ENCODE data around the gene CSKMT.
A peak's percentile ranks its signal among the peaks of the same experiment; 100 is the strongest.
"Not testable (repeated sequence)": the region's sequence is repeated elsewhere in the genome, so short reads cannot be mapped to it uniquely, and the experiment has no call there.

Gene CSKMT, protein sequence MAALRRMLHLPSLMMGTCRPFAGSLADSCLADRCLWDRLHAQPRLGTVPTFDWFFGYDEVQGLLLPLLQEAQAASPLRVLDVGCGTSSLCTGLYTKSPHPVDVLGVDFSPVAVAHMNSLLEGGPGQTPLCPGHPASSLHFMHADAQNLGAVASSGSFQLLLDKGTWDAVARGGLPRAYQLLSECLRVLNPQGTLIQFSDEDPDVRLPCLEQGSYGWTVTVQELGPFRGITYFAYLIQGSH

DNA sequence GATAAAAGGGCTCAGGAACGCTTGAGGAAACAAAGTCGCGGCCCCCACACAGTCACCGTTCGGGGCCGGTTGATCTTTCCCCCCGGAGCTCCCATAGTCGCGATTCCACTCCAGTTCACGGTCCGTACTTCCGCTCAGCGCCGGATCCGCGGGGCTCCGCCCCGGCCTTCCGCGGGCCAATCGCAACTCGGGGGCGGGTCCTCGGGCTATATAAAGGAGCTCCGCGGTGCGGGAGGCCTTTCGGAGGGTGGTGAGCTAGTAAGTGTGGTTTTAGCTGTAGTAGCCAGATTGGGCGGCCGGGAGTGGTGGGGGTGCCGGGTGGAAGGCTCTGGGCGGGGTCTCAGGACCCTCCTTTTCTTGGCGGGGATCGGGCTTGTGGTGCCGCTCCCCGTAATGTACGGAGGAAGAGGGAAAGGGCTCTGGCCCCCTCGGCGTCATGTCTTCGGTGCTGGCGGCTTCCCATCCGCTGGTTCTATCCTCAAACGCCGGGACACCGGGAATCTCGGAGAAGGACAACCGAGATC, at the start of gene CSKMT, which contains the start of gene C11orf98:
TSS of gene CSKMT (plus strand) at position 238 of the 524 bp plus-strand sequence. CDS start 568 bp downstream, outside the sequence.
TSS of gene C11orf98 (minus strand) at position 136 of the 524 bp plus-strand sequence. CDS start at position 95, 41 bp downstream.
- DNase-seq (ENCODE audit: low spot score in 2 of 2) = peak; percentile 96 to 97
- ATAC-seq (ENCODE audit: low read depth) = peak; percentile 94
- Mint-ChIP-seq H3K9me3 (no peaks in the 10 kb centered on the region), H3K27me3 (no peaks in the 10 kb centered on the region), H3K4me3 (peak within 1 kb of the TSS; percentile 91), H3K4me1 (peaks cover 18% of the 10 kb centered on the region), H3K36me3 (peaks cover 2% of the 10 kb centered on the region), H3K27ac (peak within 1 kb of the TSS; percentile 90)

- no peak for DNase-seq (ENCODE audit: low spot score in 2 of 2)
- no peak for ATAC-seq (ENCODE audit: low read depth)
- peaks cover 9% of the 10 kb centered on the region for H3K4me1 Mint-ChIP-seq
- no peaks in the 10 kb centered on the region for H3K9me3 Mint-ChIP-seq
- no peak overlapping the region for H3K4me3 Mint-ChIP-seq
- peaks cover 3% of the 10 kb centered on the region for H3K36me3 Mint-ChIP-seq
- no peaks in the 10 kb centered on the region for H3K27me3 Mint-ChIP-seq
- H3K27ac Mint-ChIP-seq = no peak overlapping the region
Observed at GRCh38 chr11:62615521-62615920, 49.6 kb upstream of the CSKMT start.

DNA sequence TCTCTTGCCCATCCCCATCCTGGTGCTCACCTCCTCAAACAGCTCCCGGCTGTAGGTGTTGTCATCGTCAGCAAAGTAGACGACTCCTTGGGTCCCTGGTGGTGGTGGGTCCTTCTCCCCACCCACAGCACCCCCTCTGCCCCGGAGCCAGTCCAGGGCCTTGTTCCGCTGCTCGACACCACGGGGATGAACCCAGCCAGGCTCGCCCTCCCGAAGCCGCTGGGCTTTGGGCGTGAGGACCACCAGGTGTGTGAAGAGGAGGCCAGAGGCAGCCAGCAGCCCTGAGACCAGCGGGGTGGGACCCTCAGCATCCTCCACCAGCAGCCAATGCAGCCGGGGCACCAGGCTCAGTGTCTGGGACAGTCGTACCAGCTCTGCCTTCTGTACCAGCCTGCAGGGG, 48.2 kb upstream of the CSKMT start:
- H3K4me1 Mint-ChIP-seq; DNase-seq (ENCODE audit: low spot score in 2 of 2); H3K36me3 Mint-ChIP-seq; H3K27me3 Mint-ChIP-seq; ATAC-seq (ENCODE audit: low read depth); H3K27ac Mint-ChIP-seq; H3K4me3 Mint-ChIP-seq; H3K9me3 Mint-ChIP-seq: not testable (repeated sequence)

GRCh38 chr11:62621027-62621566, 44.0 kb upstream of the CSKMT start:
- H3K4me1 Mint-ChIP-seq = peaks cover 10% of the 10 kb centered on the region
- H3K9me3 Mint-ChIP-seq = no peaks in the 10 kb centered on the region
- H3K27me3 Mint-ChIP-seq = no peaks in the 10 kb centered on the region
- peak overlapping the region; percentile 86 for H3K4me3 Mint-ChIP-seq
- no peak for DNase-seq (ENCODE audit: low spot score in 2 of 2)
- peaks cover 10% of the 10 kb centered on the region for H3K36me3 Mint-ChIP-seq
- ATAC-seq (ENCODE audit: low read depth) = no peak
- peak overlapping the region; percentile 93 for H3K27ac Mint-ChIP-seq

- ATAC-seq (ENCODE audit: low read depth) (peak; percentile 85), DNase-seq (ENCODE audit: low spot score in 2 of 2) (peak; percentile 93 to 97)
- peaks cover 10% of the 10 kb centered on the region for H3K4me1 Mint-ChIP-seq
- no peaks in the 10 kb centered on the region for H3K27me3 Mint-ChIP-seq
- peak within 1 kb of the TSS; percentile 86 for H3K4me3 Mint-ChIP-seq
- peak within 1 kb of the TSS; percentile 93 for H3K27ac Mint-ChIP-seq
- peaks cover 13% of the 10 kb centered on the region for H3K36me3 Mint-ChIP-seq
- no peaks in the 10 kb centered on the region for H3K9me3 Mint-ChIP-seq
Observed at GRCh38 chr11:62621567-62622470, 43.3 kb upstream of the CSKMT start, which contains the start of gene B3GAT3. B3GAT3 (minus strand) TSS chr11:62621986; CDS start chr11:62621947, 39 bp downstream.

DNA sequence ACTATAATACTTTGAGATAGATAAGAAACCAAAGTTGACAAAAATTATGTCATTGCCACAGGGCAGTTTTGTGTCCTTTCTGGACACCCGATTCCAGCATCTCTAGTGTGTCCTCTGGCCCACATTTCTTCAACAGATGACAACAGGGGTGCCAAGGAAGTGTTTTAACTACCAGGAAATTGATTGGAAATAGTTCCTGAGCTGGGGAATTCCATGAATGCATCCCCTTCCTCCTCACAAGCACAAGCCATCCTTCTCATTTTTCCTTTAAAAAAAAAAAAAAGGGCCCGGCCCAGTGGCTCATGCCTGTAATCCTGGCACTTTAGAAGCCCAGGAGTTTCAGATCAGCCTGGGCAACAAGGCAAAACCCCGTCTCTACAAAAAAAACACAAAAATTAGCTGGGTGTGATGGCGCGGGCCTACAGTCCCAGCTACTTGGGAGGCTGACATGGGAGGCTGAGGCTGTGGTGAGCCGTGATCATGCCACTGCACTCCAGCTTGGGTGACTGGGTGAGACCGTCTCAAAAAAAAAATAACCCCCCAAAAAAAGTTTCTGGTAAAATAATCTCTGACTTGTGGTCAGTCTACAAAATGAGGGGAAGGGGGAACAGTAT, 42.5 kb upstream of the CSKMT start:
- H3K36me3 Mint-ChIP-seq = peaks cover 17% of the 10 kb centered on the region
- no peak for DNase-seq (ENCODE audit: low spot score in 2 of 2)
- H3K4me3 Mint-ChIP-seq = peak overlapping the region; percentile 84
- no peaks in the 10 kb centered on the region for H3K27me3 Mint-ChIP-seq
- no peaks in the 10 kb centered on the region for H3K9me3 Mint-ChIP-seq
- H3K27ac Mint-ChIP-seq = peak overlapping the region; percentile 93
- peaks cover 10% of the 10 kb centered on the region for H3K4me1 Mint-ChIP-seq
- ATAC-seq (ENCODE audit: low read depth) = no peak

DNA sequence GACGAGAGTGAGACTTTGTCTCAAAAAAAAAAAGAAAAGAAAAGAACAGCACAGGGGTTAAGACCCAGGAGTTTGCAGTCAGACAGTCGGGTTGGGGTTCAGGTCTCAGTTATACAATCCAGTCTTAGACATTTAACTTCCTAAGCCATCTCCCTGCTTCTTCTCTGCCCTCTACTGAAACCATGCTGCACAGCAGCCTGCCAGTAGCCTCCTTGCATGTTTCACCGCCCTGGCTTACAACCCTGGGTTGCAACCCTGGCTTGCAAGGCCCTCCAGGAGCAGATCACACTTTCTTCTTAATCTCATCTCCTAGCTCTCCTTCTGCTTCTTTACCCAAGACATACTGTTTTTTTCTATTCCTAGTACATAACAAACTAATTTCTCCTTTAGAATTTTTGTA, 37.4 kb upstream of the CSKMT start:
- Mint-ChIP-seq H3K4me1 (no peaks in the 10 kb centered on the region), H3K27ac (no peak overlapping the region), H3K9me3 (no peaks in the 10 kb centered on the region), H3K36me3 (peaks cover 48% of the 10 kb centered on the region), H3K27me3 (no peaks in the 10 kb centered on the region), H3K4me3 (no peak overlapping the region)
- ATAC-seq (ENCODE audit: low read depth) (no peak), DNase-seq (ENCODE audit: low spot score in 2 of 2) (no peak)

GRCh38 chr11:62632492-62632891, 32.6 kb upstream of the CSKMT start:
- Mint-ChIP-seq H3K36me3 (peaks cover 51% of the 10 kb centered on the region), H3K27me3 (no peaks in the 10 kb centered on the region), H3K27ac (no peak overlapping the region), H3K4me1 (peaks cover 5% of the 10 kb centered on the region), H3K9me3 (no peaks in the 10 kb centered on the region), H3K4me3 (no peak overlapping the region)
- DNase-seq (ENCODE audit: low spot score in 2 of 2) (no peak), ATAC-seq (ENCODE audit: low read depth) (no peak)

GRCh38 chr11:62644220-62644619, 20.9 kb upstream of the CSKMT start:
- H3K4me3 Mint-ChIP-seq = peak overlapping the region; percentile 21
- no peak for DNase-seq (ENCODE audit: low spot score in 2 of 2)
- no peaks in the 10 kb centered on the region for H3K9me3 Mint-ChIP-seq
- no peaks in the 10 kb centered on the region for H3K27me3 Mint-ChIP-seq
- no peak for ATAC-seq (ENCODE audit: low read depth)
- H3K36me3 Mint-ChIP-seq = peaks cover 5% of the 10 kb centered on the region
- peaks cover 12% of the 10 kb centered on the region for H3K4me1 Mint-ChIP-seq
- H3K27ac Mint-ChIP-seq = peak overlapping the region; percentile 58

- no peak for DNase-seq (ENCODE audit: low spot score in 2 of 2)
- peak overlapping the region; percentile 88 for H3K27ac Mint-ChIP-seq
- no peak for ATAC-seq (ENCODE audit: low read depth)
- H3K36me3 Mint-ChIP-seq = no peaks in the 10 kb centered on the region
- peak overlapping the region; percentile 90 for H3K4me3 Mint-ChIP-seq
- no peaks in the 10 kb centered on the region for H3K27me3 Mint-ChIP-seq
- peaks cover 9% of the 10 kb centered on the region for H3K4me1 Mint-ChIP-seq
- no peaks in the 10 kb centered on the region for H3K9me3 Mint-ChIP-seq
Observed at GRCh38 chr11:62645671-62645945, 19.5 kb upstream of the CSKMT start.

GRCh38 chr11:62645946-62646824, 18.9 kb upstream of the CSKMT start, which contains the start of gene GANAB:
GANAB (minus strand) TSS chr11:62646613; CDS start chr11:62646599, 14 bp downstream.
- ATAC-seq (ENCODE audit: low read depth) = peak; percentile 99
- peak; percentile 87 to 96 for DNase-seq (ENCODE audit: low spot score in 2 of 2)
- Mint-ChIP-seq H3K4me3 (peak within 1 kb of the TSS; percentile 90), H3K27me3 (no peaks in the 10 kb centered on the region), H3K4me1 (peaks cover 11% of the 10 kb centered on the region), H3K9me3 (no peaks in the 10 kb centered on the region), H3K36me3 (no peaks in the 10 kb centered on the region), H3K27ac (peak within 1 kb of the TSS; percentile 88)

DNA sequence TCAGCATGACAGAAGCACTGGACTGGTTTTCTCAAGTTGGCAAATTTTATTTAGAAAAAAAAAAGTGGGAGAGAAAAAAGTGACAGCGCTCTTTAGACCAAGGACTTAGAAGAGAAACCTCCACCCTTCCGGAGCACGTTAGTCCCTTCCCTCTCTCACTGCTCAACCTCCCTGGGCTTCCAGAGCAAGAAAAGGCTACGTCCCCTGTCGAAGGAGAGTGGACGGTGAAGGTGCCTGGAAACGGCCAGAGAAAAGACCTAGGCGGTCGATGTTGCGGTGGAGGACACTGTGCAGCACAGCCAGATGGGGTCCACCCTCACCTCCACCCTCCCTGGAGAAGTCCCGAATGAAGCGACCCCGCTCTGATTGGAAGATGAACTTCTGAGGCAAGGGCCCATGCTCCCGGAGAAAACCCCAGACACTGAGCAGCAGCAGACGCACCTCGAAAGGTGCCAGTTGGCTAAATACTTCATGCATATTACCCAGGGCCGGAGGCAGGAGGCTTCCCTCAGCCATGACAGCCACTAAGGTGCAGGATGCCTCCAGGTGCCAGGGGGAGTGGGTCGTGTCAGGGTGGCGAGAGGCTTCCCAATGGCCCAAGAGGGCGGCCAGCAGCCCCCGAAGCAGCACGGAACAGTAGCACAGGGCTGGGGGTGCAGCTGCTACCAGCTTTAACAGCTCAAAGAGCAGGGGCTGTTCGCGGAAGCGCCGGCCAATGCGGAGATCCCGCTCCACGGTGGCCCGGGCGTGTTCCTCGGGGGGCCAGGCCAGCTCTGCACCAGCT, 18.1 kb upstream of the CSKMT start:
- Mint-ChIP-seq H3K27me3 (no peaks in the 10 kb centered on the region), H3K9me3 (no peaks in the 10 kb centered on the region), H3K4me1 (peaks cover 15% of the 10 kb centered on the region), H3K36me3 (no peaks in the 10 kb centered on the region), H3K4me3 (peak overlapping the region; percentile 90), H3K27ac (peak overlapping the region; percentile 88)
- ATAC-seq (ENCODE audit: low read depth) (no peak), DNase-seq (ENCODE audit: low spot score in 2 of 2) (no peak)
